Transverse colon (tissue), 4 donors: ENCODE measurements around the gene RPAIN. TPM values are rescaled to one million over a fixed set of nuclear protein-coding genes. Genes with fewer than 3 reads are reported as not detected.
"Not testable (repeated sequence)": the region's sequence is repeated elsewhere in the genome, so short reads cannot be mapped to it uniquely, and the experiment has no call there.

Experiments
- DNase-seq: peaks from one replicate; pipeline ENCODE4 v3.0.0-alpha.2; 2019
- H3K27ac ChIP-seq, 4 donors: fragments of 200-600 bp; sonication (generic); 2 replicates each; pipeline ENCODE4 v1.5.1; 2016 to 2018; ENCODE audit warnings: inconsistent platforms in 4 of 4
- H3K27me3 ChIP-seq: fragments of 200-600 bp; sonication (generic); 2 replicates; pipeline ENCODE4 v1.5.1; 2017; ENCODE audit warnings: inconsistent platforms
- H3K36me3 ChIP-seq, 4 donors: fragments of 200-600 bp; sonication (generic); 2 replicates each; pipeline ENCODE4 v1.5.1; 2017 to 2019; ENCODE audit warnings: inconsistent platforms in 4 of 4
- H3K4me1 ChIP-seq, 4 donors: fragments of 200-600 bp; sonication (generic); 2 replicates each; pipeline ENCODE4 v1.5.1; 2017 to 2020; ENCODE audit warnings: inconsistent platforms in 4 of 4
- H3K4me3 ChIP-seq, 4 donors: fragments of 200-600 bp; sonication (generic); 1 replicate in 1 of 4; 2 replicates in 3 of 4; pipeline versions ENCODE4 v1.5.1 to v1.6.1; 2017 to 2019; ENCODE audit warnings: inconsistent platforms in 4 of 4
- H3K9me3 ChIP-seq, 2 donors: fragments of 200-600 bp; sonication (generic); 2 replicates each; pipeline ENCODE4 v1.5.1; 2017 to 2019; ENCODE audit warnings: inconsistent platforms in 2 of 2
- EP300 ChIP-seq: sonication (generic); formaldehyde crosslinking; IDR thresholded peaks from one replicate; pipeline ENCODE4 v1.6.1; 2017; ENCODE audit warnings: antibody characterized with exemption, low read depth
- POLR2A ChIP-seq: fragments of 450-650 bp; IDR thresholded peaks from one replicate; pipeline ENCODE4 v1.6.1; 2016; ENCODE audit warnings: antibody characterized with exemption, mild to moderate bottlenecking, moderate library complexity
- POLR2AphosphoS5 ChIP-seq, 3 donors: sonication (generic); formaldehyde crosslinking; IDR thresholded peaks; one replicate each; pipeline ENCODE4 v1.6.1; 2016; ENCODE audit warnings: antibody characterized with exemption in 3 of 3
- WGBS, 2 donors: methylation state at CpG; one replicate each; pipeline ENCODE4 v1.1.5; 2018; ENCODE audit warnings: low coverage in 1 of 2; 5-methylcytosine and 5-hydroxymethylcytosine counted together
- in situ Hi-C, 4 donors: fragments of 200-750 bp; cut with MboI; loops; one replicate each; pipeline versions ENCODE4 v1.15.0 to v1.15.1; 2017; ENCODE audit warnings: low sequenced_read_pairs in 3 of 4, low pct_ligation_motif_present in 1 of 4, low pct_unique_long_range_greater_than_20kb in 1 of 4
- intact Hi-C: fragments of 100-400 bp; cut with DNase I; formaldehyde crosslinking; loops from one replicate; pipeline ENCODE4 v1.15.1; 2023; ENCODE audit warnings: low total_unique reads
- total RNA-seq, 4 donors: library from RNA; depleted of rRNA; stranded (reverse); fragments of >200 nt; gene quantifications; one replicate each; pipeline ENCODE4 v1.1.0, GENCODE V29; 2016
- TF ChIP-seq, protein P1 (sequence below), 5 experiments: fragments of 200-600 bp in 3 of 5; fragments of 450-650 bp in 2 of 5; sonication (generic) in 3 of 5; IDR thresholded peaks; 1 replicate in 2 of 5; 2 replicates in 3 of 5; pipeline ENCODE4 v1.5.1; 2016 to 2017; ENCODE audit warnings: antibody characterized with exemption in 5 of 5, inconsistent platforms in 3 of 5, mild to moderate bottlenecking in 2 of 5, moderate library complexity in 1 of 5

RPAIN gene
- total RNA-seq, 4 donors from 2014 or later = 9.4 to 566 (median 41.9) TPM

GRCh38 chr17:5429191-5429887, 9.4 kb downstream of the RPAIN start:
- in situ Hi-C loops = no loop called here
- WGBS, 2 donors = 67 to 75% methylated on average over 1 to 3 of the region's 3 CpGs

DNA sequence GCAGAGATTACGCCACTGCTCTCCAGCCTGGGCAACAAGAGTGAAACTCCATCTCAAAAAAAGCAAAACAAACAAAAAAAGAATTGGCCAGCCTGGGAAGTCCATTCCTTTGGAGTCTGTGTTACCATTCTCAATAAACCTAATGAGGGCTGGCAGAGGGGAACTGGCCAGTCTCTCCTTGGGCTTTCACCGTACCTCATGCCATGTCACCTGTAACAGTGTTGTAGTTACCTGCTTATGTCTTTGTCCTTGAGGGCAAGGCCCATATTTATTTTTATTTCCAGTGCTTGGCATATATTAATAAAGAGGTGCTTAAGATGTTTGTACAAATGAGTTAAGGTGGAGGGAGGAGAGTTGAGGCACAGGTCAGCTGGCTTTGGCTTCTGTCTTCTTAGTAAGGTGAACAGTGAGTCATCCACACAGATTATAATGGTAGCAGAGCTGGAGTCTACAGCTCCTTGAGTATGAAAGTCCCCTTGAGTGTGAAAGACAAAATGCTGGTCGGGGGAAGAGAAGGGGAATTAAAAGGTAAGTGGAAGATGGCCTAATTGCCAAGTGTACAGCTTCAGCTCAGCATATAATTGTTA, 10.5 kb downstream of the RPAIN start:
- Histone ChIP-seq H3K9me3 (no peaks in the 10 kb centered on the region), H3K27me3 (no peaks in the 10 kb centered on the region), H3K27ac (no peak overlapping the region), H3K36me3 (peaks cover 0 to 58% (median 26%) of the 10 kb centered on the region in 4 donors), H3K4me3 (no peak overlapping the region), H3K4me1 (no peaks in the 10 kb centered on the region)
- intact Hi-C loops = no loop called here
- DNase-seq = no peak
- in situ Hi-C loops = no loop called here
- WGBS, 2 donors = 86 to 100% methylated on average over 1 to 3 of the region's 3 CpGs
- no peak for TF ChIP-seq EP300
- no peak for TF ChIP-seq POLR2AphosphoS5 (IDR thresholded peaks at IDR 0.05)
- TF ChIP-seq POLR2A = no peak
- TF ChIP-seq, protein P1, sequence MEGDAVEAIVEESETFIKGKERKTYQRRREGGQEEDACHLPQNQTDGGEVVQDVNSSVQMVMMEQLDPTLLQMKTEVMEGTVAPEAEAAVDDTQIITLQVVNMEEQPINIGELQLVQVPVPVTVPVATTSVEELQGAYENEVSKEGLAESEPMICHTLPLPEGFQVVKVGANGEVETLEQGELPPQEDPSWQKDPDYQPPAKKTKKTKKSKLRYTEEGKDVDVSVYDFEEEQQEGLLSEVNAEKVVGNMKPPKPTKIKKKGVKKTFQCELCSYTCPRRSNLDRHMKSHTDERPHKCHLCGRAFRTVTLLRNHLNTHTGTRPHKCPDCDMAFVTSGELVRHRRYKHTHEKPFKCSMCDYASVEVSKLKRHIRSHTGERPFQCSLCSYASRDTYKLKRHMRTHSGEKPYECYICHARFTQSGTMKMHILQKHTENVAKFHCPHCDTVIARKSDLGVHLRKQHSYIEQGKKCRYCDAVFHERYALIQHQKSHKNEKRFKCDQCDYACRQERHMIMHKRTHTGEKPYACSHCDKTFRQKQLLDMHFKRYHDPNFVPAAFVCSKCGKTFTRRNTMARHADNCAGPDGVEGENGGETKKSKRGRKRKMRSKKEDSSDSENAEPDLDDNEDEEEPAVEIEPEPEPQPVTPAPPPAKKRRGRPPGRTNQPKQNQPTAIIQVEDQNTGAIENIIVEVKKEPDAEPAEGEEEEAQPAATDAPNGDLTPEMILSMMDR (IDR thresholded peaks at IDR 0.05) = no peak

More at GRCh38 chr17:5429191-5429887, 9.4 kb downstream of the RPAIN start:
- Histone ChIP-seq H3K4me1 (no peaks in the 10 kb centered on the region), H3K9me3 (no peaks in the 10 kb centered on the region), H3K27me3 (no peaks in the 10 kb centered on the region), H3K36me3 (peaks cover 0 to 60% (median 31%) of the 10 kb centered on the region in 4 donors), H3K27ac (no peak overlapping the region), H3K4me3 (no peak overlapping the region)
- TF ChIP-seq POLR2AphosphoS5 (IDR thresholded peaks at IDR 0.05) (no peak), POLR2A (no peak), EP300 (no peak)
- TF ChIP-seq, protein P1 (IDR thresholded peaks at IDR 0.05) = no peak
- intact Hi-C loops = no loop called here
- no peak for DNase-seq

- in situ Hi-C loops, DNase-seq, H3K4me1 ChIP-seq, H3K27ac ChIP-seq, H3K4me3 ChIP-seq, intact Hi-C loops, H3K9me3 ChIP-seq, H3K27me3 ChIP-seq: not testable (repeated sequence)
- 79 to 80% methylated on average over 1 to 5 of the region's 5 CpGs for WGBS, 2 donors
- H3K36me3 ChIP-seq = peaks cover 0 to 54% (median 23%) of the 10 kb centered on the region in 4 donors
These were observed 11.3 kb downstream of the RPAIN start for GRCh38 chr17:5431234-5431633.

DNA sequence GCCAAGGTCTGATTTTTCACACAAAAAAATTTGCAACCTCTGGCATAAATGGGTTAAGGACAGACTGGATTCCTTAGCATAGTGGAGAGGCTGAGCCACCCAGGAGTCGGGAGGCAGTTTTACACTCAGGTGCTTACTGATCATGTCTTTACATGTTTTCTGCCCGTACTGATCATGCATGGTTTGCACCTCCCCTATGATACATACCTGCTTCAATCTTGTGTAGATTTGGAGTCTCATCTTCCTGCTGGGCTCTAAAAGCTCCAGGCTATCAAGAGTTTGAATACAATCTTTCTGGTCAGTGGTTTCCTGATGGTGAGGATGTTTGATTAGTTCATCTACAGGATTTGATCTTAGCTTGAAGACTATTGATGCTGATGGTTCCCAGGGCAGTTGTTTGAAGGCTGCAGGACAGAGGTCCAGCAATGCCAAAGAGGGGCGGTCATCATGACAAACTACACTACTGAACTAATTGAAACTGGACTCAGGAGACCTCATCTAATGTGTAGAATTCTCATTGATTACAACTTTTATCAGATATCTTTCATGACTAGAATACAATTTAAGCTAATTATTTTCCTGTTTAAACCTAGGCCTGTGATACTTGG, 12.1 kb downstream of the RPAIN start:
- intact Hi-C loops = no loop called here
- peaks cover 0 to 52% (median 19%) of the 10 kb centered on the region in 4 donors for H3K36me3 ChIP-seq
- no peak for DNase-seq
- H3K9me3 ChIP-seq = no peaks in the 10 kb centered on the region
- in situ Hi-C loops = no loop called here
- H3K27me3 ChIP-seq = no peaks in the 10 kb centered on the region
- TF ChIP-seq POLR2A (no peak), POLR2AphosphoS5 (IDR thresholded peaks at IDR 0.05) (no peak), EP300 (no peak)
- TF ChIP-seq, protein P1 (IDR thresholded peaks at IDR 0.05) = no peak
- WGBS, 2 donors = 76% methylated on average over 3 of the region's 3 CpGs; no CpG with 5 or more reads in 1 of the 2 donors
- no peak overlapping the region for H3K27ac ChIP-seq
- H3K4me1 ChIP-seq = peaks cover 0 to 9% (median 2%) of the 10 kb centered on the region in 4 donors
- H3K4me3 ChIP-seq = no peak overlapping the region
